GM12873 (cell line): ENCODE results near the gene MLPH.

Experiments used
- CTCF ChIP-seq: IDR thresholded peaks from 2 replicates; pipeline ENCODE4 v1.5.1; 2012; ENCODE audit warnings: low read depth, mild to moderate bottlenecking, moderate library complexity, low read length, control low read depth; ENCODE audit not compliant: insufficient read depth; ENCODE audit errors: missing control alignments

The MLPH gene

GRCh38 chr2:237573721-237574415, 86.8 kb downstream of the MLPH start:
- no peak for TF ChIP-seq CTCF

- TF ChIP-seq CTCF: no peak
Measured at GRCh38 chr2:237574467-237574866, 87.4 kb downstream of the MLPH start.

- TF ChIP-seq CTCF: no peak
Measured at GRCh38 chr2:237574894-237575868, 88.1 kb downstream of the MLPH start.

GRCh38 chr2:237575869-237576862, 89.1 kb downstream of the MLPH start:
- TF ChIP-seq CTCF: no peak

GRCh38 chr2:237576974-237577373, 89.9 kb downstream of the MLPH start:
- TF ChIP-seq CTCF: no peak

GRCh38 chr2:237577458-237577857, 90.4 kb downstream of the MLPH start:
- TF ChIP-seq CTCF: no peak
